Transverse colon (tissue), 4 donors: ENCODE results near the gene RSPO4. TPM values are rescaled to one million over a fixed set of nuclear protein-coding genes. Genes with fewer than 3 reads are reported as not detected.

ENCODE experiments used
- DNase-seq: peaks from one replicate; pipeline ENCODE4 v3.0.0-alpha.2; 2019
- H3K27ac ChIP-seq, 4 donors: fragments of 200-600 bp; sonication (generic); 2 replicates each; pipeline ENCODE4 v1.5.1; 2016 to 2018; ENCODE audit warnings: inconsistent platforms in 4 of 4
- H3K27me3 ChIP-seq: fragments of 200-600 bp; sonication (generic); 2 replicates; pipeline ENCODE4 v1.5.1; 2017; ENCODE audit warnings: inconsistent platforms
- H3K36me3 ChIP-seq, 4 donors: fragments of 200-600 bp; sonication (generic); 2 replicates each; pipeline ENCODE4 v1.5.1; 2017 to 2019; ENCODE audit warnings: inconsistent platforms in 4 of 4
- H3K4me1 ChIP-seq, 4 donors: fragments of 200-600 bp; sonication (generic); 2 replicates each; pipeline ENCODE4 v1.5.1; 2017 to 2020; ENCODE audit warnings: inconsistent platforms in 4 of 4
- H3K4me3 ChIP-seq, 4 donors: fragments of 200-600 bp; sonication (generic); 1 replicate in 1 of 4; 2 replicates in 3 of 4; pipeline versions ENCODE4 v1.5.1 to v1.6.1; 2017 to 2019; ENCODE audit warnings: inconsistent platforms in 4 of 4
- H3K9me3 ChIP-seq, 2 donors: fragments of 200-600 bp; sonication (generic); 2 replicates each; pipeline ENCODE4 v1.5.1; 2017 to 2019; ENCODE audit warnings: inconsistent platforms in 2 of 2
- CTCF ChIP-seq, 5 experiments: fragments of 200-600 bp in 3 of 5; fragments of 450-650 bp in 2 of 5; sonication (generic) in 3 of 5; IDR thresholded peaks; 1 replicate in 2 of 5; 2 replicates in 3 of 5; pipeline ENCODE4 v1.5.1; 2016 to 2017; ENCODE audit warnings: antibody characterized with exemption in 5 of 5, inconsistent platforms in 3 of 5, mild to moderate bottlenecking in 2 of 5, moderate library complexity in 1 of 5
- EP300 ChIP-seq: sonication (generic); formaldehyde crosslinking; IDR thresholded peaks from one replicate; pipeline ENCODE4 v1.6.1; 2017; ENCODE audit warnings: antibody characterized with exemption, low read depth
- POLR2A ChIP-seq: fragments of 450-650 bp; IDR thresholded peaks from one replicate; pipeline ENCODE4 v1.6.1; 2016; ENCODE audit warnings: antibody characterized with exemption, mild to moderate bottlenecking, moderate library complexity
- POLR2AphosphoS5 ChIP-seq, 3 donors: sonication (generic); formaldehyde crosslinking; IDR thresholded peaks; one replicate each; pipeline ENCODE4 v1.6.1; 2016; ENCODE audit warnings: antibody characterized with exemption in 3 of 3
- WGBS, 2 donors: methylation state at CpG; one replicate each; pipeline ENCODE4 v1.1.5; 2018; ENCODE audit warnings: low coverage in 1 of 2; 5-methylcytosine and 5-hydroxymethylcytosine counted together
- in situ Hi-C, 4 donors: fragments of 200-750 bp; cut with MboI; loops; one replicate each; pipeline versions ENCODE4 v1.15.0 to v1.15.1; 2017; ENCODE audit warnings: low sequenced_read_pairs in 3 of 4, low pct_ligation_motif_present in 1 of 4, low pct_unique_long_range_greater_than_20kb in 1 of 4
- intact Hi-C: fragments of 100-400 bp; cut with DNase I; formaldehyde crosslinking; loops from one replicate; pipeline ENCODE4 v1.15.1; 2023; ENCODE audit warnings: low total_unique reads
- total RNA-seq, 4 donors: library from RNA; depleted of rRNA; stranded (reverse); fragments of >200 nt; gene quantifications; one replicate each; pipeline ENCODE4 v1.1.0, GENCODE V29; 2016

Gene RSPO4
- total RNA-seq, 4 donors from 2014 or later, result not detected

GRCh38 chr20:910870-911770 is 91.0 kb downstream of the RSPO4 start:
- H3K4me1 ChIP-seq, result no peaks in the 10 kb centered on the region
- TF ChIP-seq EP300 (no peak), POLR2A (no peak), CTCF (IDR thresholded peaks at IDR 0.05) (no peak), POLR2AphosphoS5 (IDR thresholded peaks at IDR 0.05) (no peak)
- no peak overlapping the region for H3K4me3 ChIP-seq
- H3K27ac ChIP-seq, result no peak overlapping the region
- DNase-seq, result no peak
- H3K36me3 ChIP-seq, result no peaks in the 10 kb centered on the region
- intact Hi-C loops (no loop called here), in situ Hi-C loops (no loop called here)
- peaks cover 4% of the 10 kb centered on the region for H3K27me3 ChIP-seq
- H3K9me3 ChIP-seq, result no peaks in the 10 kb centered on the region
- WGBS, 2 donors, result 53% methylated on average over 12 of the region's 12 CpGs; no CpG with 5 or more reads in 1 of the 2 donors

GRCh38 chr20:910132-910869 is 91.8 kb downstream of the RSPO4 start:
- DNase-seq, result no peak
- Histone ChIP-seq H3K27ac (no peak overlapping the region), H3K36me3 (no peaks in the 10 kb centered on the region), H3K9me3 (no peaks in the 10 kb centered on the region), H3K27me3 (peaks cover 4% of the 10 kb centered on the region), H3K4me1 (no peaks in the 10 kb centered on the region), H3K4me3 (no peak overlapping the region)
- TF ChIP-seq POLR2A, result no peak
- no peak for TF ChIP-seq CTCF (IDR thresholded peaks at IDR 0.05)
- TF ChIP-seq POLR2AphosphoS5 (IDR thresholded peaks at IDR 0.05), result no peak
- TF ChIP-seq EP300, result no peak
- WGBS, 2 donors, result 20 to 42% methylated on average over 1 to 9 of the region's 9 CpGs
- intact Hi-C loops, result no loop called here
- in situ Hi-C loops, result no loop called here

GRCh38 chr20:909641-910040 is 92.5 kb downstream of the RSPO4 start:
- Histone ChIP-seq H3K4me3 (no peak overlapping the region), H3K36me3 (no peaks in the 10 kb centered on the region), H3K27me3 (peaks cover 4% of the 10 kb centered on the region), H3K4me1 (no peaks in the 10 kb centered on the region), H3K9me3 (no peaks in the 10 kb centered on the region), H3K27ac (no peak overlapping the region)
- TF ChIP-seq POLR2AphosphoS5 (IDR thresholded peaks at IDR 0.05), result no peak
- TF ChIP-seq CTCF (IDR thresholded peaks at IDR 0.05), result no peak
- no peak for TF ChIP-seq EP300
- TF ChIP-seq POLR2A, result no peak
- DNase-seq, result no peak
- intact Hi-C loops (no loop called here), in situ Hi-C loops (no loop called here)
- 59% methylated on average over 3 of the region's 3 CpGs; no CpG with 5 or more reads in 1 of the 2 donors for WGBS, 2 donors

Other genes with a start within 250 kb of the RSPO4 start
- gene SLC52A3, start 233.8 kb downstream of the RSPO4 start, total RNA-seq, result 10 to 100 TPM in 3 of 4 donors, 1 to 10 TPM in 1; 7.2 to 35.9 (median 15.3) TPM
- 10 to 100 TPM in 1 of 4 donors, 1 to 10 TPM in 3; 4.0 to 14.6 (median 6.9) TPM for gene FAM110A, start 168.6 kb downstream of the RSPO4 start, total RNA-seq
- gene ANGPT4, start 86.0 kb downstream of the RSPO4 start, total RNA-seq, result under 1 TPM in 1 of 4 donors, not detected in 3; 0.14 TPM
- gene PSMF1, start 116.3 kb upstream of the RSPO4 start, total RNA-seq, result 100 to 1,000 TPM in 3 of 4 donors, 10 to 100 TPM in 1; 55.1 to 173 (median 120) TPM
- gene TMEM74B, start 182.7 kb upstream of the RSPO4 start, total RNA-seq, result 10 to 100 TPM in 1 of 4 donors, 1 to 10 TPM in 1, under 1 TPM in 1, not detected in 1; 0.96 to 10.5 (median 4.0) TPM
- under 1 TPM in 2 of 4 donors, not detected in 2; 0.32 to 0.55 TPM for gene C20orf202, start 201.1 kb upstream of the RSPO4 start, total RNA-seq
- gene RAD21L1, start 223.7 kb upstream of the RSPO4 start, total RNA-seq, result not detected